Effector memory CD8-positive, alpha-beta T cell (primary cell): ENCODE measurements around the gene ZSCAN20.

Experiments
- ATAC-seq: fragments of 150-1000 bp; cut with Tn5 transposase; replicated peaks from 2 replicates; pipeline ENCODE4 v1.10.0; 2021; ENCODE audit warnings: mild to moderate bottlenecking, moderate library complexity
- DNase-seq, 3 experiments: peaks; one replicate each; pipeline ENCODE4 v3.0.0; 2021
- H3K27ac Mint-ChIP-seq, 2 donors: one replicate each; pipeline ENCODE4 v1.8.0; 2022; ENCODE audit warnings: mild to moderate bottlenecking in 2 of 2, mixed read lengths in 2 of 2, moderate library complexity in 2 of 2
- H3K27me3 Mint-ChIP-seq, 2 donors: one replicate each; pipeline ENCODE4 v1.8.0; 2022; ENCODE audit warnings: mixed read lengths in 2 of 2
- H3K36me3 Mint-ChIP-seq: one replicate; pipeline ENCODE4 v1.8.0; 2022; ENCODE audit warnings: mild to moderate bottlenecking, moderate library complexity, mixed read lengths; ENCODE audit not compliant: insufficient read depth
- H3K4me1 Mint-ChIP-seq, 2 donors: one replicate each; pipeline ENCODE4 v1.8.0; 2022; ENCODE audit warnings: low read depth in 2 of 2, mixed read lengths in 2 of 2
- H3K4me3 Mint-ChIP-seq, 2 donors: one replicate each; pipeline ENCODE4 v1.8.0; 2022; ENCODE audit warnings: mild to moderate bottlenecking in 2 of 2, mixed read lengths in 2 of 2, moderate library complexity in 2 of 2
- H3K9me3 Mint-ChIP-seq, 2 donors: one replicate each; pipeline ENCODE4 v1.8.0; 2022; ENCODE audit warnings: mixed read lengths in 2 of 2
- total RNA-seq, 9 experiments: gene quantifications; one replicate each; lab custom pipeline; 2026; lab: John Stamatoyannopoulos, UW

Gene ZSCAN20
- 2.0 to 15.1 (median 10.3) reads per million in 9 experiments for total RNA-seq

- Mint-ChIP-seq H3K9me3 (no peaks in the 10 kb centered on the region), H3K4me1 (peaks cover 16 to 22% of the 10 kb centered on the region in 2 donors), H3K27me3 (no peaks in the 10 kb centered on the region), H3K27ac (peak within 1 kb of the TSS; percentile 92 to 96), H3K36me3 (peaks cover 8% of the 10 kb centered on the region), H3K4me3 (peak within 1 kb of the TSS; percentile 87 to 91)
- ATAC-seq, result peak; percentile 92
- peak; percentile 66 to 73 (median 67) for DNase-seq
These were observed at the start of gene ZSCAN20 for GRCh38 chr1:33472269-33472980. Gene ZSCAN20, plus strand, starts transcription at chr1:33472645. Its CDS starts 6,644 bp downstream, at chr1:33479289.

DNA sequence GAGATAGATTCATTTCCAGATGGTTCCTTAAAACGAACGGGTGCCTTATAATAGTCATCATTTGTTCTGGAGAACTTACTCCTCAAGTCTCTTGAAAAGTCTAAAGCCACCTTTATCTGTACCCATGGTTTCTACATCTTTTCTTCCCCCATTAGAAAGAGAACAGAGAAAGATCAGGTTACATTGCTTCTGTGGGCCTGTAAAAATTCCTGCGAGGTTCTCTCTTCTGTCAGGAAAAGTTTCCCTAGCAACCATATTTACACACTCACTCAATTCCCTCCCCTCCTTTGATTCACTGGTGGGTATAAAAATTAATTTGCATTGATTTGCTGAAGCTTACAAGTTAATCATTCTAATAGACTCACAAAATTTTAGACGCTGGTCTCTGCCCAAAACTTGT is 48.2 kb upstream of the ZSCAN20 start:
- H3K27me3 Mint-ChIP-seq, result peaks cover 30 to 40% of the 10 kb centered on the region in 2 donors
- DNase-seq, result no peak
- no peak for ATAC-seq

DNA sequence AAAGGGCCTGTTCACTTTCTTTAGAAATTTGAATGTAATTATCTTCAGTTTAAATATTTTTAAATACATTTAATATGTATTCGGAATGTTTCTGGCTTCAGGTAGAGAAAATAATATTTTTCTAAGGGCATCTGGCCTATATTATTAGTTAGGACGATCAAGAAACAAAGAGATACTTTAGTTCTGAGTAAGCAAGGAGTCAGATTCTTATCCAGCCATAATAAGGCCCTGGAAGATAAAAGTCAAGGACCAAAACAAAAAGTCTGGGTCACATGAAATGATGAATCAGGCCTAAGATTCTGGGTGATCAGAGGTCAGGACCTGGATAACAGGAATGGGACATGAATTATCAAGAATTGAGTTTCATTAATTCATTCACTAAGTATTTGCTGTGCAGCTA is 47.8 kb upstream of the ZSCAN20 start:
- peaks cover 30 to 36% of the 10 kb centered on the region in 2 donors for H3K27me3 Mint-ChIP-seq
- ATAC-seq, result no peak
- H3K27ac Mint-ChIP-seq, result no peak overlapping the region
- H3K9me3 Mint-ChIP-seq, result no peaks in the 10 kb centered on the region
- no peaks in the 10 kb centered on the region for H3K4me1 Mint-ChIP-seq
- H3K36me3 Mint-ChIP-seq, result no peaks in the 10 kb centered on the region
- no peak for DNase-seq
- H3K4me3 Mint-ChIP-seq, result no peak overlapping the region

More for the DNA sequence above, 48.2 kb upstream of the ZSCAN20 start:
- H3K27ac Mint-ChIP-seq, result no peak overlapping the region
- no peaks in the 10 kb centered on the region for H3K36me3 Mint-ChIP-seq
- H3K9me3 Mint-ChIP-seq, result no peaks in the 10 kb centered on the region
- no peaks in the 10 kb centered on the region for H3K4me1 Mint-ChIP-seq
- no peak overlapping the region for H3K4me3 Mint-ChIP-seq

GRCh38 chr1:33425900-33426299 is 46.5 kb upstream of the ZSCAN20 start:
- DNase-seq (no peak), ATAC-seq (no peak)
- Mint-ChIP-seq H3K27ac (no peak overlapping the region), H3K4me3 (no peak overlapping the region), H3K27me3 (peaks cover 24 to 26% of the 10 kb centered on the region in 2 donors), H3K4me1 (no peaks in the 10 kb centered on the region), H3K36me3 (no peaks in the 10 kb centered on the region), H3K9me3 (no peaks in the 10 kb centered on the region)

GRCh38 chr1:33426916-33427315 is 45.5 kb upstream of the ZSCAN20 start:
- no peak for ATAC-seq
- H3K4me3 Mint-ChIP-seq, result no peak overlapping the region
- H3K36me3 Mint-ChIP-seq, result no peaks in the 10 kb centered on the region
- H3K27me3 Mint-ChIP-seq, result peaks cover 14 to 15% of the 10 kb centered on the region in 2 donors
- H3K27ac Mint-ChIP-seq, result no peak overlapping the region
- no peak for DNase-seq
- no peaks in the 10 kb centered on the region for H3K9me3 Mint-ChIP-seq
- peaks cover 0 to 3% of the 10 kb centered on the region in 2 donors for H3K4me1 Mint-ChIP-seq

GRCh38 chr1:33428661-33429060 is 43.8 kb upstream of the ZSCAN20 start:
- ATAC-seq, result no peak
- Mint-ChIP-seq H3K4me1 (peaks cover 0 to 3% of the 10 kb centered on the region in 2 donors), H3K9me3 (no peaks in the 10 kb centered on the region), H3K27ac (no peak overlapping the region), H3K27me3 (no peaks in the 10 kb centered on the region), H3K36me3 (no peaks in the 10 kb centered on the region), H3K4me3 (no peak overlapping the region)
- DNase-seq, result no peak

GRCh38 chr1:33429332-33429731 is 43.1 kb upstream of the ZSCAN20 start:
- DNase-seq, result no peak
- no peak overlapping the region for H3K4me3 Mint-ChIP-seq
- ATAC-seq, result no peak
- H3K4me1 Mint-ChIP-seq, result peaks cover 0 to 3% of the 10 kb centered on the region in 2 donors
- H3K36me3 Mint-ChIP-seq, result no peaks in the 10 kb centered on the region
- H3K9me3 Mint-ChIP-seq, result no peaks in the 10 kb centered on the region
- no peaks in the 10 kb centered on the region for H3K27me3 Mint-ChIP-seq
- H3K27ac Mint-ChIP-seq, result no peak overlapping the region

DNA sequence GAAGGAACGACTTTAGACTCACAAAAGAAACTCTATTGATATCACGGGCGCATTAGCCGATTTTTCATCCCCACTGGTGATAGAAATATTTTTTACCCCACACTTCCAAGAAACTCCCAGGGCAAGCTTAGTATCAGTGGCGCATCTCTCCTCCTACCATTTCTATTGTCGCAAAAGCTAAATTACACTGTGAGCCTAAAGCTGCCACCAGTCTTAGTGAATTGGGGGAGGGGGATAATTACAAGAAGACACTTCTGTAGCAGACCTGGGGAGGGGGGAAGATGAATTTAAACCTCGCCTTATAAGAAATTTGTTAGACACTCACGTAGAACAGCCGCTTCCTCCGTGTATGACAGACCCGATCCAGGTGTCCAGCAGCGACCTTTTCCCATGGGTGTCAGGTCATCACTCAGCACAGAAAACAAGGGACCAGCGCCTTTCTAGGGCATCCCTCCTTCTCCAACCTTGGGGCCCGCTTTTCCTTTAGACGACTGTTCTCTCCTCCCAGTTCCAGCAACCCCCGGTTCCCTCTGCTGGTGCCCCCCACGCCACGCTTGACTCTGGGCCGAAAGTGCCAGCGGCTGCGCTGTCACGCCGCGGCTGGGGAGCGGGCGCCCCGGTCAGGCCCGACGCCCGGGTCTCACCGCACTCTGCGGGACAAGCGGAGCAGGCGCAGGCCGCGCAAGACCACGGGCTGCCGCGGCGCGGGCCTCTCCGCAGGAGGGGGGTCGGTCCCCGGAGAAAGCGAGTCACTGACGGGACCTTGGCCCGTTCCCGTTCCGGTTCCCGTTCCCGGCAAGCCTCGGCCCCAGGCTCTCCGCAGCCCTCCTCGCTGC is 42.4 kb upstream of the ZSCAN20 start:
- Mint-ChIP-seq H3K36me3 (no peaks in the 10 kb centered on the region), H3K4me3 (no peak overlapping the region), H3K9me3 (no peaks in the 10 kb centered on the region), H3K4me1 (peaks cover 0 to 3% of the 10 kb centered on the region in 2 donors), H3K27ac (no peak overlapping the region), H3K27me3 (no peaks in the 10 kb centered on the region)
- DNase-seq (peak in 2 of 3 experiments; percentile 3 to 17), ATAC-seq (no peak)

DNA sequence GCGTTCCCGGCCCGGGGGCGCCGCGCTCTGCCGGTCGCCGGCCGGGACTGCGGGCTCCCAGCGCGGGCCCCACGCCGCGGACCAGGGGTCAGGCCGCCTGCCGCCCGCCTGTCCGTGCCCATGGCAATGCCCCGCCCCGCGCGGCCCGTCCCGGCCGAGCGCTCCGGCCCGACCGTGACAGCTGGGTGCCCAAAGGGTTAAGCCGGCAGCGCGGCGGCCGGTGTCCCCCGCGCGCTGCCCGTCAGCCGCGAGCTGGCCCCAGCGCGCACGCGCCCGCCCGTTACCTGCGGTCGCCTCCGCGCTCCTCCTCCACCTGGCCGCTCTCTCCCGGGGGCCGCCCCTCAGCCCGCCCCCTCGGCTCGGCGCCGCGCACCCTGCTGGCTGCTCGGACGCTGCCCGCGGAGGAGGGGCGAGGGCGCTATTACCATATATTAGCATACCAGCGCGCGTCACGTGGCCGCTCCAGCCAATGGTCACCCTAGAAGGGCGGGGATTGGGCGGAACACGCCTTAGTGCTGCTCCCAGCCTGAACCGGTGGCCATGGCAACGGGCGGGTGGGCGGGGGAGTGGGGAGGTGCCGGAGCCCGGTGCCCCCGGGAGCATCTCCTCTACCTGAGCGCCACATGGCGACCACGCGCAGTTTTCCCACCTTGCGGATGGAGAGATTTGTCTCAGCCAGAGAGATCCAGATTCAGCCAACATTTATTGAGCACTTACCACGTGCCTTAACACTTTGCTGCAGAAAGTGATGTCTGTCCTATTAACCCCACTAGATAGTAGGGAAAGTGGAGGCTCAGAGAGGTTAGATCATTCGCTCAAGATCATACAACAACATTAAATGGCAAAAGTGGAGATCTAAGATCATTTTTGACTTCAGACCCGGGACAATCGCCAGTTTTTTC is 41.5 kb upstream of the ZSCAN20 start, which contains the start of gene PHC2:
Gene PHC2, minus strand, starts transcription at position 404 of the 902 bp plus-strand sequence. CDS start 55,556 bp downstream, outside the sequence.
- Mint-ChIP-seq H3K4me1 (peaks cover 0 to 3% of the 10 kb centered on the region in 2 donors), H3K36me3 (no peaks in the 10 kb centered on the region), H3K27me3 (peaks cover 0 to 7% of the 10 kb centered on the region in 2 donors), H3K4me3 (peak within 1 kb of the TSS; percentile 57 to 61), H3K9me3 (no peaks in the 10 kb centered on the region), H3K27ac (peak within 1 kb of the TSS in 1 of 2 donors; percentile 44)
- peak; percentile 96 for ATAC-seq
- DNase-seq, result peak; percentile 86 to 90 (median 90)

DNA sequence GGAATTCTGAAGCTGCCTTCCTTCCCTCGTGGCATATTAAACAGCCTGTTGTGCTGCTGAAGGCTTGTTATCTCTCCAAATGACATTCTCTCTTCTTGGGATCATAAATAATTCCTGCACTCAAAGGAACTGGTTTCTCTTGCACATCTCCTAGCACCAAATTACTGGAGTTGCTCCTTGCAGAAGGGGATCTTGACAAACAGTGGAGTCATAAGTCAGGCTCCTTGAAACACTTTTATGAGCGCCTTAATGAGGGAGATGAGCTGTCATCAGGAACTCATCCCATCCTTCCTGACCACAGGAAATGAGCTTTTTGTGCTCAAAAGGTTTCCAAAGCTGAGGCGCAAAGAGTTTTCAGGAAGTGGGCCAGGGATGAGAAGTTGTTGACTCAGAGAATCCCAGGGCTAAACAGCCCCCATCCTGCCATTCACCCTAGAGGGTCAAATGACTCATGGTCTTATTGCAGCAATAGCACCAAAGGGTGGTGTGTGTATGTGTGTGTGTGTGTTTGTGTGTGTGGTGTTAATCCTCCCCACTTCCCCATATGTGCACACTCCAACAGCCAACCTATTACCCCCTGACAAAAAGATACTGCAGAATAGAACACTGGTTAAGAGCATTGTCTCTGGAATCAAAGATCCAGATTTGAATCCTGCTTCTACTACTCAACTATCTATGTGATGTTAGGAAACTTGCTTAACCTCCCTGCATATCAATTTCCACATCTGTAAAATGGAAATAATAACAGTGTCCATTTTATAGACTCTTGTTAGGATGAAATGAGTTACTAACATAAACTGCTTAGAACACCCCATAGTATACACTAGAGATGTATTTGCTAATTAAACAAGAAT is 38.7 kb upstream of the ZSCAN20 start:
- no peak overlapping the region for H3K27ac Mint-ChIP-seq
- DNase-seq (peak in 1 of 3 experiments; percentile 4), ATAC-seq (no peak)
- H3K36me3 Mint-ChIP-seq, result no peaks in the 10 kb centered on the region
- H3K4me1 Mint-ChIP-seq, result peaks cover 0 to 3% of the 10 kb centered on the region in 2 donors
- H3K9me3 Mint-ChIP-seq, result no peaks in the 10 kb centered on the region
- H3K4me3 Mint-ChIP-seq, result no peak overlapping the region
- H3K27me3 Mint-ChIP-seq, result peaks cover 0 to 22% of the 10 kb centered on the region in 2 donors

GRCh38 chr1:33434363-33434750 is 38.1 kb upstream of the ZSCAN20 start:
- no peak overlapping the region for H3K4me3 Mint-ChIP-seq
- H3K4me1 Mint-ChIP-seq, result peaks cover 0 to 3% of the 10 kb centered on the region in 2 donors
- H3K27me3 Mint-ChIP-seq, result peaks cover 5 to 28% of the 10 kb centered on the region in 2 donors
- H3K36me3 Mint-ChIP-seq, result no peaks in the 10 kb centered on the region
- H3K27ac Mint-ChIP-seq, result no peak overlapping the region
- DNase-seq (no peak), ATAC-seq (no peak)
- no peaks in the 10 kb centered on the region for H3K9me3 Mint-ChIP-seq

GRCh38 chr1:33435096-33435820 is 37.2 kb upstream of the ZSCAN20 start:
- peaks cover 14 to 37% of the 10 kb centered on the region in 2 donors for H3K27me3 Mint-ChIP-seq
- no peaks in the 10 kb centered on the region for H3K36me3 Mint-ChIP-seq
- DNase-seq (no peak), ATAC-seq (no peak)
- H3K4me3 Mint-ChIP-seq, result no peak overlapping the region
- H3K27ac Mint-ChIP-seq, result no peak overlapping the region
- no peaks in the 10 kb centered on the region for H3K9me3 Mint-ChIP-seq
- peaks cover 0 to 3% of the 10 kb centered on the region in 2 donors for H3K4me1 Mint-ChIP-seq
